ENCODE results near the gene SPANXN4.

DNA sequence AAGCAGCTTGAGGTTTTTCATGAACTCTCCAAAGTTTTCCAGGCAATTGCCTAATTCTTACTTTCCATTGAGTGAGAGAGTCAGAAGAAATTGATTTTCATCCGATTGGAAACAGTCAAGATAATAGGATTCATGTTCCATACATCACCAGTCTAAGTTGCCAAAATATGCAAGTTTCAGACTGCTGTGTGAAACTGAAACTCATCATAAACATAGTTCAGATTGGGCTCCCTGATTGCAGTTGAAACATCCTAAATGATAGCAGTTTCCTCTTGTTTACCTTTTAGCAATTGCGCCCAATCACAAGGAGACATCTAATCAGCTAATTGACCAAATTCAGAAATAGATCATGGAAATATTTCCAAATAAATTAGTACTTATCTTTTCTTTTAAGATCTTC, 56.8 kb downstream of the SPANXN4 start:
- TF ChIP-seq, protein P1, sequence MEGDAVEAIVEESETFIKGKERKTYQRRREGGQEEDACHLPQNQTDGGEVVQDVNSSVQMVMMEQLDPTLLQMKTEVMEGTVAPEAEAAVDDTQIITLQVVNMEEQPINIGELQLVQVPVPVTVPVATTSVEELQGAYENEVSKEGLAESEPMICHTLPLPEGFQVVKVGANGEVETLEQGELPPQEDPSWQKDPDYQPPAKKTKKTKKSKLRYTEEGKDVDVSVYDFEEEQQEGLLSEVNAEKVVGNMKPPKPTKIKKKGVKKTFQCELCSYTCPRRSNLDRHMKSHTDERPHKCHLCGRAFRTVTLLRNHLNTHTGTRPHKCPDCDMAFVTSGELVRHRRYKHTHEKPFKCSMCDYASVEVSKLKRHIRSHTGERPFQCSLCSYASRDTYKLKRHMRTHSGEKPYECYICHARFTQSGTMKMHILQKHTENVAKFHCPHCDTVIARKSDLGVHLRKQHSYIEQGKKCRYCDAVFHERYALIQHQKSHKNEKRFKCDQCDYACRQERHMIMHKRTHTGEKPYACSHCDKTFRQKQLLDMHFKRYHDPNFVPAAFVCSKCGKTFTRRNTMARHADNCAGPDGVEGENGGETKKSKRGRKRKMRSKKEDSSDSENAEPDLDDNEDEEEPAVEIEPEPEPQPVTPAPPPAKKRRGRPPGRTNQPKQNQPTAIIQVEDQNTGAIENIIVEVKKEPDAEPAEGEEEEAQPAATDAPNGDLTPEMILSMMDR (IDR thresholded peaks at IDR 0.05; ENCODE audit: poor library complexity): no peak
- TF ChIP-seq EZH2phosphoT487 (IDR thresholded peaks at IDR 0.05; ENCODE audit: low read depth, severe bottlenecking, unreplicated experiment) (no peak), EZH2 (IDR thresholded peaks at IDR 0.05; ENCODE audit: borderline replicate concordance) (no peak)
